Brain microvascular endothelial cell (primary cell): ENCODE measurements around the gene LRRC75B.
"Not testable (repeated sequence)": the region's sequence is repeated elsewhere in the genome, so short reads cannot be mapped to it uniquely, and the experiment has no call there.

ENCODE experiments used
- DNase-seq: peaks from one replicate; pipeline ENCODE4 v3.0.0-alpha.2; 2020
- H3K27ac ChIP-seq: fragments of 250-450 bp; sonication (Bioruptor Pico); 2 replicates; pipeline ENCODE4 v1.5.1; 2020; ENCODE audit warnings: mild to moderate bottlenecking, moderate library complexity
- H3K27me3 ChIP-seq: fragments of 250-450 bp; sonication (Bioruptor Pico); replicated peaks from 2 replicates; pipeline ENCODE4 v1.5.1; 2020; ENCODE audit warnings: mild to moderate bottlenecking
- H3K36me3 ChIP-seq: fragments of 250-450 bp; sonication (Bioruptor Pico); replicated peaks from 2 replicates; pipeline ENCODE4 v1.5.1; 2020; ENCODE audit warnings: mild to moderate bottlenecking
- H3K4me3 ChIP-seq: 2 replicates; pipeline ENCODE4 v1.5.1; 2011; ENCODE audit warnings: low read depth, mild to moderate bottlenecking, control low read depth, low read length, moderate library complexity
- in situ Hi-C: cut with HindIII; loops from 2 replicates; pipeline ENCODE4 v1.10.0; 2017; ENCODE audit warnings: low sequenced_read_pairs, low pct_ligation_motif_present
- TF ChIP-seq, protein P1 (sequence below): IDR thresholded peaks from 2 replicates; pipeline ENCODE4 v1.5.1; 2011; ENCODE audit warnings: low read depth, mild to moderate bottlenecking, moderate library complexity, low read length, control low read depth, inconsistent platforms; ENCODE audit errors: missing control alignments

The LRRC75B gene

DNA sequence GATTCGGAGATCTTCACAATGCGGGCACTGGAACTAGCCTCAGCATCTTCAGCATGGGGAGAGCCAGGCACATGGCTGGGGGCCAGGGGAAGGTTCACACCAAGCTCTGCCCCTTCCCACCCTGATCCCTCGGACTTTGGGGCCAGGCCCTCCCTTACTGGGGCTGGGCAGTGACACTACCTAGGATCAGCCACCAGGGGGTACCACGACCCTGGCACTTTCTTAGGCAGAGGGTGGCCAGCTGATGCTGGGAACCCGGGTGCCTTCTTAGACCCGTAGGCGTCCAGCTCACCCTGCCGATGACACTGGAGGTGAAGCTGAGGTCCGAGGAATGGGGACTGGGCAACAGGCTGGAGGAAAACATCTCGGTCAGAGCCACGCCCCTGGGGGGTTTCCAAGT, 36.2 kb upstream of the LRRC75B start:
- H3K4me3 ChIP-seq, H3K36me3 ChIP-seq, H3K27me3 ChIP-seq, H3K27ac ChIP-seq, in situ Hi-C loops: not testable (repeated sequence)
- peak; percentile 15 for DNase-seq
- TF ChIP-seq, protein P1, sequence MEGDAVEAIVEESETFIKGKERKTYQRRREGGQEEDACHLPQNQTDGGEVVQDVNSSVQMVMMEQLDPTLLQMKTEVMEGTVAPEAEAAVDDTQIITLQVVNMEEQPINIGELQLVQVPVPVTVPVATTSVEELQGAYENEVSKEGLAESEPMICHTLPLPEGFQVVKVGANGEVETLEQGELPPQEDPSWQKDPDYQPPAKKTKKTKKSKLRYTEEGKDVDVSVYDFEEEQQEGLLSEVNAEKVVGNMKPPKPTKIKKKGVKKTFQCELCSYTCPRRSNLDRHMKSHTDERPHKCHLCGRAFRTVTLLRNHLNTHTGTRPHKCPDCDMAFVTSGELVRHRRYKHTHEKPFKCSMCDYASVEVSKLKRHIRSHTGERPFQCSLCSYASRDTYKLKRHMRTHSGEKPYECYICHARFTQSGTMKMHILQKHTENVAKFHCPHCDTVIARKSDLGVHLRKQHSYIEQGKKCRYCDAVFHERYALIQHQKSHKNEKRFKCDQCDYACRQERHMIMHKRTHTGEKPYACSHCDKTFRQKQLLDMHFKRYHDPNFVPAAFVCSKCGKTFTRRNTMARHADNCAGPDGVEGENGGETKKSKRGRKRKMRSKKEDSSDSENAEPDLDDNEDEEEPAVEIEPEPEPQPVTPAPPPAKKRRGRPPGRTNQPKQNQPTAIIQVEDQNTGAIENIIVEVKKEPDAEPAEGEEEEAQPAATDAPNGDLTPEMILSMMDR, result peak; percentile 63

DNA sequence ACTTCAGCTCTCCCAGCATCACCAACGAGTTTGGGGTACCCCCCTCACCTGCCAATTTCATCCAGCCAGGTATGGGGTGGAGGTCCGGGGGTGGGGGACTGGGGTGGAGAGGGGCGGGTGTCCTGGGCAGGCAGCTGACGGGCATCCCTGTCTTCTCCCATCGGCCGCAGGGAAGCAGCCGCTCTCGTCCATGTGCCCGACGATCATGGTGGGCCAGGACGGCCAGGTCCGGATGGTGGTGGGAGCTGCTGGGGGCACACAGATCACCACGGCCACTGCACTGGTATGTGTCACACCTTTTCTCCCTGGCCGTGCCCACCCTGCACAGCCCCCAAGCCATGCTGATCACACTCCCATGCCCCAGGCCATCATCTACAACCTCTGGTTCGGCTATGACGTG, 35.0 kb upstream of the LRRC75B start:
- DNase-seq, in situ Hi-C loops, H3K4me3 ChIP-seq: not testable (repeated sequence)

DNA sequence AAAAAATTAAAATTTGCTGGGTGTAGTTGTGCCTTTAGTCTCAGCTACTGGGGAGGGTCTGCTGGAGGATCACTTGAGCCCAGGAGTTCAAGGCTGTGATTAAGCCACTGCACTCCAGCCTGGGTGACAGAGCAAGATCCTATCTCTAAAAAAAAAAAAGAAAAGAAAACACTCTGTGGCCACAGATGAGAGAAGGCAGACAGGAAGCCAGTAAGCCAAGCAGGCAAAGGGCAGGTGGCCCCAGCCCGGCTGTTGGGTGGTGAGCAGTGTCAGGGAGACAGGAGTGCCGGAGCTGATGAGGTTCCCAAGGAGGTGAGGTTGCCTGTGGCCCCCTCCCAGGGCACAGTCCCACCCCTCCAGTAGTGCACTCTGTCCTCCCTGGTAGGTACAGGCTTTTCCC, 29.7 kb upstream of the LRRC75B start:
- H3K27me3 ChIP-seq, H3K27ac ChIP-seq, H3K4me3 ChIP-seq, H3K36me3 ChIP-seq, DNase-seq, in situ Hi-C loops: not testable (repeated sequence)

More for the DNA sequence above, 35.0 kb upstream of the LRRC75B start:
- not testable (repeated sequence) for H3K27me3 ChIP-seq, H3K36me3 ChIP-seq, H3K27ac ChIP-seq

DNA sequence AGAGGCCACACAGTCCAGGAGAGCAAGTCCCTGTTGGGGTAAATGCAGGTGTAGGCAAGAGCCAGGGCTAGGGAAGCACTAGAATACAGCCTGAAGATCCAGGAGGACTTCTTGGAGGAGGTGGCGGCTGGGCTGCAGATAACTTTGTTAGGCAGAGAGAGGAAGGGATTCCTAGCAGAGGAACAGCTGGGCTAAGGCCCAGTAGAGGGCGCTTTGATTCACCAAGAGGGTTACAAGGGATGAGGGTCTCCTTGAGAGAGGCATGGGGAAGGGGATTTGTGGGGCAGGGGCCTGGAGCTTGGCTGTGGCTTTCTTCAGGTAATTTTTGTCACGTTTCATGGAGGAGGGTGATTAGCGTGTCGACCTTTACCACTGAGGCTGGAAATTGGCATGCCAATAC, 28.4 kb upstream of the LRRC75B start:
- H3K4me3 ChIP-seq, H3K27me3 ChIP-seq, H3K36me3 ChIP-seq, in situ Hi-C loops, DNase-seq, H3K27ac ChIP-seq: not testable (repeated sequence)

DNA sequence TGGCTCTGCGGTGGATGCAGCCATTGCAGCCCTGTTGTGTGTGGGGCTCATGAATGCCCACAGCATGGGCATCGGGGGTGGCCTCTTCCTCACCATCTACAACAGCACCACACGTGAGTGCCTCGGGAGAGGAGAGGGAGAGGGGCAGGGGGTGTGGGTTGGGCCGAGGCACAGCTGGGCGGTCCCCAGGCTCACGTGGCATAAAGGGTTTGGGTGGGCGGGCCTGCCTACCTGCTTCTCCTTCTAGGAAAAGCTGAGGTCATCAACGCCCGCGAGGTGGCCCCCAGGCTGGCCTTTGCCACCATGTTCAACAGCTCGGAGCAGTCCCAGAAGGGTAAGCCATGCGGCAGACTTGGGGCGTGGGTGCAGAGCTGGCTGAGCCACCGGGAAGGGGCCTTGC, 21.9 kb upstream of the LRRC75B start:
- DNase-seq, H3K27ac ChIP-seq, in situ Hi-C loops, H3K27me3 ChIP-seq, H3K4me3 ChIP-seq, H3K36me3 ChIP-seq: not testable (repeated sequence)

DNA sequence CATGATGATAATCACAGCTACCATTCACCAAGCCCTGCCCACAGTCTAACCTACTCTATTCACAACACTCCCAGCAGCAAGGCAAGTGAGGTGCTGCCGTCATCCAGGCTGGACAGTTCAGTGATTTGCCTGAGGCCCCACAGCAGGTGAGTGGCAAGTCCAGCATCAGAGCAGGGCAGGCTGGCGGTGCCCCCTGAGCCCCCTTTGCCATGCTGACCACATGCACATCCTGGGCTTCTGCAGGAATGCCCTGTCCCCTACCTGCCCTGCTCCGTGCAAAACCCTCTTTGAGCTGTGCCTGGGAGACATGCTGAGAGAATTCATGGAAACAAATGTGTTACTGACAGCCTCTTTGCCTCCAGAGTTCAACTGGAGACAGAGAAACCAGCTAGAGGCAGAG, 17.0 kb upstream of the LRRC75B start:
- H3K27me3 ChIP-seq, H3K36me3 ChIP-seq, H3K27ac ChIP-seq, in situ Hi-C loops, H3K4me3 ChIP-seq, DNase-seq: not testable (repeated sequence)

DNA sequence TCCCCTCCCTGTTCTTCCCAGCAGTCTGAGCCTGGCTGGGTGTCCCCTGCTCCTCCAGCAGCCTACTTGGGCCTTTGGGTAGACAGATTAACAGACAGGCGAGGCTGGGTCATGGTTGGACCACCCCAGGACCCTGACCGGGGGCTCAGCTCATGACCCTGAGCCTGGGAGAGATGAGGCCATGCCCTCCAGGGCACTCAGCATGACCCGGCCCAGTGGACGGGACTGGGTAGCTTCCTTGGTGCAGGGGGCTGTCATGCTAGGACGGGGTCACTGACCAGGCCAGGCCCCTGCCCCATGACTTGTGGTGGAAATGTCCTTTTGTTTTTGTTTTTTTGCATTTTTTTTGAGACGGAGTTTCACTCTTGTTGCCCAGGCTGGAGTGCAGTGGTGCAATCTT, 15.5 kb upstream of the LRRC75B start:
- in situ Hi-C loops, H3K27ac ChIP-seq, DNase-seq, H3K4me3 ChIP-seq, H3K27me3 ChIP-seq, H3K36me3 ChIP-seq: not testable (repeated sequence)

DNA sequence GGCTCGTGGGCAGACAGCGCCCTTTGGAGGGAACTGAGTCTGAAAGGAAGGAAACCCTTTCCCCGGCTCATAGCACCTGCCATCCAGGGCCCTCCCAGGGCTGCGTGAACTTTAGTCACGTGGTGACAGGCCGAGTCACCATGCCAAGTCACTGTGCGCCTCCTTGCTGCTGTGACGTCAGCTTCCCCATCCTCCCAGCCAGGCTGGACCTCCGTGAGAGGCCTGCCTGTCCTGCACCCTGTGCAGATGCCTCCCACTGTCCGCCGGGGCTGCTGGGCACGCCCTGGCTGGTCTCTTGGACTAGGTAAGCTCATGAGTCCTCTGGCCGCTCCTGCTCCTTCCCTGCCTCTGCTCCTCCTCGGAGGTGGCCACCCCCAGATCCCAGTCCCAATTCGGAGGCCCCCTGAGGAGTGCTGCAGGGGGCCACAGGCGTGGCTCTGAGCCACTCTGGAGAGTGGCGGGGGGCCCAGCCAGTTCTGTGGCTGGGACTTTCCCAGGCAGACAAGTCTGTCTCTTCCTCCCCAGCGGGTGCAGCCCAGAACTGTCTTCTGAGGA, 14.6 kb upstream of the LRRC75B start:
- peak; percentile 62 for DNase-seq
- H3K36me3 ChIP-seq, H3K4me3 ChIP-seq, in situ Hi-C loops, H3K27me3 ChIP-seq: not testable (repeated sequence)
- peak overlapping the region; percentile 42 for H3K27ac ChIP-seq

DNA sequence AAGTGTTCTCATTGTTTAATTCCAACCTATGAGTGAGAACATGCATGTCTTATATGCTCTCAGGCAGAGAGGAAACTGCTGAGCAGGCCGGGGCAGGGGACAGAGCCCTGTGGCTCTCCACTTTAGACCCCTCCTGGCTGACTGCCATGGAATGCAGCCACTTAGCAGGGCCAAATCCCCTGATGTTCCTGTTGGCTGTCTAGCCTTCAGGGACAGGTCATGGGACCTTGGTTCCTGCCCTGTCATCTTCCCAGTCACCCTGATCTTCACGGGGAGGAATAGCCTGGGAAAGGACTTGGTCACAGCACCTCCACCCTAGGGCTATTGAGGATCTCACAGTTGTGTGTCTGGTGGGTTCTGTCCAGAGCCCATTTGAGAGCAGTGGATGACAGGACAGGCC, 13.5 kb upstream of the LRRC75B start:
- in situ Hi-C loops, H3K4me3 ChIP-seq, DNase-seq, H3K36me3 ChIP-seq, H3K27me3 ChIP-seq, H3K27ac ChIP-seq: not testable (repeated sequence)

DNA sequence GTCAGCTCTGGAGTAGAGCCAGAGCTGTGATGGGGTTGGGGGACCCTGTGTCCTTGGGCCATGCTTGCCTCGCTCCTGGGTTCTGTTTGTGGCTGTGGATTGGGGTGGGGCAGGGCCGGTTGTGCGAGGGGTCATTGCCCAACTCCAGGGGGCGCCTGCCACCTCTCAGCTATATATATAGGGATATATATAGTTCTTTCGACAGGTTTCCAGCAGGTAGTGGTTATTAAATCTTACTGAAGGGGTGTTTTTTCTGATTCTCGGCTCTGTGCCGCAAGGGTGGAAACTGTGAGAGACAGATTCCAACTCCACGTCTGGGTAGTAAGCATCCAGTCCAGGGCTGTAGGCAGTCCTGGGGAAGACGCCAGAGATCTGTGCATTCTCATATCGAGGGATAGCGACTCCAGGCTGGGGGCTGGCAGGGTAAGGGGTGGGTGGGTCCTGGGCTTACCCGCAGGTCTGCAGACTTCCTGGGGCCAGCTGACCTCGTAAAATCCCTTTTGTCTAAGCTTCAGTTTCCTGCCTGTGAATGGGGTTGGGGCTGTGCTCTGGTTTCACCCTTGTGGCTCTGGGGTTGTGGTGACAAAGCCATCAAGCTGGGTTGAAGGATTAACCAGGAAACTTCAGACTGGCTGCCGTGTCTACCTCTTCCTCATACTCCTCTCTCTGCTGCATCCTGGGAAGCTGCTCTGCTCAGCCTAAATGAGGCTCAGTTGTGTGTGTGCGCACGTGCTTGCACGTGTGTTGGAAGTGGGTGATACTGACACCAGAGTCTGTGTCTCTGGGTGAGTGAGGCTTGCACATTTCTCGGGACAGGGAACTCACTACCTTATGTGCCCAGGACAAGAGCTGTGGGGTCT, 11.1 kb upstream of the LRRC75B start:
- TF ChIP-seq, protein P1, result peak; percentile 3
- H3K27ac ChIP-seq, in situ Hi-C loops, H3K27me3 ChIP-seq, H3K4me3 ChIP-seq, DNase-seq, H3K36me3 ChIP-seq: not testable (repeated sequence)

DNA sequence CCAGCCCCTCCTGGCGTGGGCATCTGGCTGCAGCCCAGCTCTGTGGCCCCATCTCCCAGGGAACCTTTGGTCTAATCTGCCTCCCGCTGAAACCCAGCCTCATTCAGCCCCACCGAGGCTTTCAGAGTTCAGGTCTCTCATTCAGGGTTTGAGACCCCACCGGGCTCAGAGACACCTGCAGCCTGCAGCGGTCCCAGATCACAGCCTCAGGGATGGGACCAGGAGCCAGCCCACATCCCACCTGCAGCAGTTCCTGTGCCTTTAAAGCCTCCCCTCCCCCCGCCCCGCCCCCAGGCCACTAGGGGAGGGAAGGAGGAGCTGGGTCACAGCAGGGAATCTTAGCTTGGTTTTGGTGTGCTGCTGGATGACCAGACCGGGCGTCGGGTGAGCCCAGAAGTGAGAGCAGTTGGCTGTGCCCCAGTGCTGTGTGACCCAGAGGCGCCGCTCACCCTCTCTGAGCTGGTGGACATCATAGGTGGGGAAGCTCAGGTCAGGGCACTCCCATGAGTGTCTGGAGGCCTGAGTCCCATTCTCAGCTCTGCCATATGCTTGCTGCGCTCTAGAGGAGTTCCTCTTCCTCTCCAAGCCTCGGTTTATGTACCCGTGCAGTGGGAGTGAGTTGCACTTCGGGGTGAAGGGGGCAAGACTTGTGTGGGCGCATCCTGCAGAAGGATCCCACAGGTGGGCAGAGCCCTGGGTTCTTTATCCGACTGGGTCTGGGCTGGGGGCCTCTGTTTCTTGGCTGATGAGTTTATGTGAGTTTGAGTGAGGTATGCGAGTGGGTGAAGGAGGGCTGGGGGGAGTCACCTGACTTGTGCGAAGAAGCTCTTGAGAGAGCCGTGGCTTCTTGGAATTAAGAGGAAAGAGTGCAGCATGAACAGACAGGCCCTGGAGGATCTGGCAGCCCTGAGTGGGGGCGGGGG, 10.2 kb upstream of the LRRC75B start, which contains the start of gene GGT1:
TSS of gene GGT1 (plus strand) at position 347 of the 923 bp plus-strand sequence. CDS start 7,889 bp downstream, outside the sequence.
- H3K4me3 ChIP-seq, H3K36me3 ChIP-seq, in situ Hi-C loops, H3K27me3 ChIP-seq, H3K27ac ChIP-seq, DNase-seq: not testable (repeated sequence)

DNA sequence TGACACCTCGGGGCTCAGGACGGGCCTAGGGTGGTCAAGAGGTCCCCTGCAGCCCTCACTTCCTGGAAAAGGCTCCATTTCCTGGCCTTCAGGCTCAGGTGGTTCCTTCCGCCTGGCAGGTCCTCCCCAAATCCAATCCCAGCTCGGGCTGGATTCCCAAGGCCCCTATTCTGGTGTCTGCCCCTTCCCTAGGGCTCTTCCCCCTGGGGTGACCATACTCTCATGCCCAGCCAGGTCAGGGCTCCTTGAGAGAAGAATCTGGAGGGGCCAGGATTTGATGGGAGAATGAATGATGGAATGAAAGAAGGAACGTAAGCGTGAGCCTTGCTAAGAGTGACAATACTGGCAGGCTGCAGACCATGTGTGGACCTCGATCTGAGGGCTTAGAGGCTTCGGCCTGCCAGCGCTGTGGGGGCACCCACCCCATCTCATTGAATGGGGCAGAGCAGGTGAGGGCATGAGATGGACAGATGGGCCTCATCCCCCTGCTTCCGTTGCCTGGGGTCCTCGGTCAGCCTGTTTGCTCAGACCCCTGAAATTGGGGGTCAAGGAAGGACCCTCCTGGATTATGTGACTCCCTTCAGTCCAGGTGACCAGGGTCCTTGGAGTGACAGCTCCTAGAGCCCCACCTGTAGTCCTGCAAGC, 9.4 kb upstream of the LRRC75B start:
- H3K27me3 ChIP-seq, H3K27ac ChIP-seq, H3K4me3 ChIP-seq, in situ Hi-C loops, DNase-seq, H3K36me3 ChIP-seq: not testable (repeated sequence)
